Psoas muscle (tissue), 8 donors: ENCODE measurements around the gene MBD4. TPM values are rescaled to one million over a fixed set of nuclear protein-coding genes. Genes with fewer than 3 reads are reported as not detected.
A peak's percentile ranks its signal among the peaks of the same experiment; 100 is the strongest.

ENCODE experiments used
- ATAC-seq, 4 donors: fragments of 200-7000 bp; cut with Tn5 transposase; one replicate each; pipeline ENCODE4 v1.9.1; 2020; ENCODE audit warnings: moderate library complexity in 3 of 4, mild to moderate bottlenecking in 2 of 4
- DNase-seq, 2 donors: peaks; one replicate each; pipeline ENCODE4 v3.0.0-alpha.2; 2020
- H3K27ac ChIP-seq: fragments of 200-600 bp; one replicate; pipeline ENCODE4 v1.8.0; 2022
- H3K27me3 ChIP-seq, 3 donors: fragments of 200-600 bp in 1 of 3; one replicate each; pipeline versions ENCODE4 v1.6.1 to v1.8.0; 2013 to 2022; ENCODE audit warnings: low read length in 2 of 3, mild to moderate bottlenecking in 2 of 3, moderate library complexity in 1 of 3; ENCODE audit not compliant: insufficient read depth in 3 of 3
- H3K36me3 ChIP-seq, 2 donors: fragments of 200-600 bp in 1 of 2; one replicate each; pipeline versions ENCODE4 v1.6.1 to v1.8.0; 2013 to 2022; ENCODE audit warnings: low read depth in 1 of 2, mild to moderate bottlenecking in 1 of 2, moderate library complexity in 1 of 2; ENCODE audit not compliant: insufficient read depth in 1 of 2
- H3K4me1 ChIP-seq: fragments of 200-600 bp; one replicate; pipeline ENCODE4 v1.8.0; 2022
- H3K4me3 ChIP-seq: fragments of 200-600 bp; one replicate; pipeline ENCODE4 v1.8.0; 2022; ENCODE audit warnings: mild to moderate bottlenecking
- H3K9me3 ChIP-seq: fragments of 200-600 bp; one replicate; pipeline ENCODE4 v1.8.0; 2022
- WGBS, 3 donors: extraction: QIAGEN DNeasy Blood & Tissue Kit; methylation state at CpG; one replicate each; pipeline versions ENCODE4 v1.1.6 to v1.1.7; 2013; 5-methylcytosine and 5-hydroxymethylcytosine counted together
- intact Hi-C, 2 donors: fragments of 100-400 bp; cut with DNase I; formaldehyde crosslinking; loops; one replicate each; pipeline versions ENCODE4 v1.11.0 to v1.14.2; 2022
- polyA plus RNA-seq, 3 donors: library from polyadenylated mRNA; stranded (reverse); fragments of 200-250 nt; gene quantifications; one replicate each; pipeline ENCODE4 v1.2.3, GENCODE V29; 2013
- total RNA-seq, 4 donors: library from RNA; stranded (reverse); fragmentation: NEBNext Ultra II Directional in 2 of 4; extraction: Animal tissue kit (Norgen Biotek cat#: 25700) in 2 of 4; gene quantifications; one replicate each; pipeline versions ENCODE4 v1.2.1 to v1.2.4, GENCODE V29; 2021 to 2023
- TF ChIP-seq, protein P1 (sequence below): fragments of 200-600 bp; IDR thresholded peaks from one replicate; pipeline ENCODE4 v1.8.0; 2022; ENCODE audit warnings: antibody characterized with exemption
- donor health status: healthy with polysubstance abuse.
- donor health status: DM: no; HTN: no; CAD: no; lungs with moderate emphysema.
- donor health status: Bipolar disorder and iron deficiency.
- donor health status: healthy.
- donor health status: DM: yes; HTN: yes; CAD: no.
- donor health status: DM: no; HTN: no; CAD: no.
- donor health status: DM: no; HTN: no; CAD: no.
- donor health status: DM: yes; HTN: yes; CAD: no.

The MBD4 gene
- total and polyA plus RNA-seq, 7 donors: 16.0 to 30.4 (median 19.1) TPM

DNA sequence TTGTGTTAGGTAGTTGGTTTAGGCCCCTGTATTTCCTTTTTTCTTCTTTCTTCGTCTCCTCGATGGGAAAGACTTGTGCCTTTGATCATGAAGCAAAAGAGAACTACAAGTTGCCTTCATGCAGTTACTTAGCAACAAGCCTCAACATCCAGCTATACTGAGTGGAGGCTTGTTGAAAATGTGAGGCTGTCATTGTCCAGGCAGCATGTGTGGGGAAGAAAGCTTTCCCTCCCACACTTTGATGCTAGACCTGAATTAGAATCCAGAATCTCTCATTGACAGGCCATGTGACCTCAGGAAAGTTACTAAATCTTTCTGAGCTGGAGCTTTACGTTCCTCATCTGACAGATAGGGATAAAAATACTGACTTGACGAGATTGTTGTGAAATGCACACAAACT, 24.0 kb upstream of the MBD4 start:
- DNase-seq: no peak
- no peaks in the 10 kb centered on the region for H3K27me3 ChIP-seq
- no peak overlapping the region for H3K4me3 ChIP-seq
- ATAC-seq: no peak
- no peak overlapping the region for H3K27ac ChIP-seq
- intact Hi-C loops: no loop called here
- H3K36me3 ChIP-seq: no peaks in the 10 kb centered on the region
- TF ChIP-seq, protein P1, sequence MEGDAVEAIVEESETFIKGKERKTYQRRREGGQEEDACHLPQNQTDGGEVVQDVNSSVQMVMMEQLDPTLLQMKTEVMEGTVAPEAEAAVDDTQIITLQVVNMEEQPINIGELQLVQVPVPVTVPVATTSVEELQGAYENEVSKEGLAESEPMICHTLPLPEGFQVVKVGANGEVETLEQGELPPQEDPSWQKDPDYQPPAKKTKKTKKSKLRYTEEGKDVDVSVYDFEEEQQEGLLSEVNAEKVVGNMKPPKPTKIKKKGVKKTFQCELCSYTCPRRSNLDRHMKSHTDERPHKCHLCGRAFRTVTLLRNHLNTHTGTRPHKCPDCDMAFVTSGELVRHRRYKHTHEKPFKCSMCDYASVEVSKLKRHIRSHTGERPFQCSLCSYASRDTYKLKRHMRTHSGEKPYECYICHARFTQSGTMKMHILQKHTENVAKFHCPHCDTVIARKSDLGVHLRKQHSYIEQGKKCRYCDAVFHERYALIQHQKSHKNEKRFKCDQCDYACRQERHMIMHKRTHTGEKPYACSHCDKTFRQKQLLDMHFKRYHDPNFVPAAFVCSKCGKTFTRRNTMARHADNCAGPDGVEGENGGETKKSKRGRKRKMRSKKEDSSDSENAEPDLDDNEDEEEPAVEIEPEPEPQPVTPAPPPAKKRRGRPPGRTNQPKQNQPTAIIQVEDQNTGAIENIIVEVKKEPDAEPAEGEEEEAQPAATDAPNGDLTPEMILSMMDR: no peak
- no peaks in the 10 kb centered on the region for H3K9me3 ChIP-seq
- WGBS, 3 donors: 84 to 93% (median 85%) methylated on average over 4 of the region's 4 CpGs
- H3K4me1 ChIP-seq: no peaks in the 10 kb centered on the region

DNA sequence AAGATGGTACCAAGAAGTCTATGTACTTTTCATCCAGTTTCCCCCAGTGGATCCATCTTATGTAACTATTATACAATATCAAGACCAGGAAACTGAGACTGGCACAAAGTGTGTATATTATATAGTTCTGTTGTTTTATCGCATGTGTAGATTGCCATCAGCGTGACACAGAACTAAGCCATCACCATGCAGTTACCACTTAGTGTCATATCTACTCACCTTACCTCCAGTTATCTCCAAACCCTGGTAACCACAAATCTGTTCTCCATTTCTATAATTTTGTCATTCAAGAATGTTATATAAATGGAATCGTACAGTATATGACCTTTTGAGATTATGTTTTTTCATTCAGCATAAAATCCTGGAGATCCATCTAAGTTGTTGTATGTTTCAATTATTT, 23.3 kb upstream of the MBD4 start:
- TF ChIP-seq, protein P1: no peak
- H3K27ac ChIP-seq: no peak overlapping the region
- intact Hi-C loops: no loop called here
- H3K27me3 ChIP-seq: no peaks in the 10 kb centered on the region
- no peaks in the 10 kb centered on the region for H3K36me3 ChIP-seq
- H3K9me3 ChIP-seq: no peaks in the 10 kb centered on the region
- whole genome bisulfite sequencing, 3 donors: 94 to 98% (median 96%) methylated on average over 3 of the region's 3 CpGs
- no peak for DNase-seq
- no peak overlapping the region for H3K4me3 ChIP-seq
- ATAC-seq: no peak
- H3K4me1 ChIP-seq: no peaks in the 10 kb centered on the region

DNA sequence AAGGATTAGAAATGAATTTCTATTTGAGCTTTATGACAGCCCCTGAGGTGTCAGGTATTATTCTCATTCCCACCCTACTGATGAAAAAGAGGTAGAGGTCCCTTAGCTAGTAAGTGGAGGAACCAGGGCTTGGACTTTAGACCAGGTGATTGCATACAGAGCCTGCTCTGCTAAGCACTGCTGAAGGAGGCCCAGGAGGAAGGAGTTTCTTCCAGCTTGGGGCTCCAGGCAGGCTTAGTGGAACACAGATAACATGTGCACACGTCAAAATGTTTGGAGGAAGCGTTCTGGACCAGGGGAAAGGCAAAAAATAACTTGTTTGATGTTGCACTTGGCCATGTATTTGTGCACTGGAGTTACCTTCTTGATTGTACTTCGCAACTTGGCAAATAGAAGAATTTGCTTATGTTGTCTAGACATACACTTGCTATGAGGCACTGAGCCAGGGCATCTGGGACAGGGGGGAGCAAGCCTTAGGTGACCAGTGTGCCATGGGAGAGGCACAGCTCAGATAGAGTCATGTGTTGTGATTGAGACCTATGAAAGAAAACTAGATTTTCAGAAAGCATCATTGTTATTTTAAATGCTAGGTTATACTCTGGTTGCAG, 22.7 kb upstream of the MBD4 start:
- no peaks in the 10 kb centered on the region for H3K36me3 ChIP-seq
- intact Hi-C loops: no loop called here
- ATAC-seq: no peak

DNA sequence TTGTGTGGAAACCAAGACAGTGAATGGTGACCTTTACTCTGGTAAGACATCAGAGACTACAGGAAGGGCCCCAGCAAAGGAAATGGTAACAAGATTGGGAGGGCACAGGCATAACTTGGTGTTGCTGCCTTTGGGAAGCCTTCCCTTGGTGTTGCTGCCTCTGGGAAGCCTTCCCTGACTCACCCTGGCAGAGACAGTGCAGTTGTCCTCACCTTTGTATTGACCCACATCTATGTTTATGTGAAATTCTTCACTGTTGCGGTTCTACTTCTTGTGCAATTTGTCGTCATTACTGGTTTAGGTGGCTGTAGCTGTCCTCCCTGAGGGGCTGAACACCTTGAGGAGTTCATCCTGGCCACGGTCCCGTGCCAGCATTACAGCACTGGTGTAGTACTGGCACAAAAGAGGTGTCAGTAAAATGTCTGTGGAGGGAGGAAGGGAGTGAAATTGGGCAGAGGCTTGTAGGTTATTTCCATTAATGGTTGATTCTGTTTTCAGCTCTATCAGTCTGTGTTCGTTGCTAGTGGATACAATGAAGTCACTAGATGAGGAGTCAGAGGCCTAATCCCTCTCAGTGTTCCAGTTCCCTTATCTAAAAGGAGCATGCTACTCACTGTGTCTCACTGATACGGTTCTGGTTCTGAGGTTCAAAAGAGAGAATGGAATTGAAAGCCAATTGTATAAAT, 21.9 kb upstream of the MBD4 start:
- ATAC-seq (peak in 1 of 4 donors; percentile 20), DNase-seq (no peak)
- H3K9me3 ChIP-seq: no peaks in the 10 kb centered on the region
- H3K4me3 ChIP-seq: no peak overlapping the region
- TF ChIP-seq, protein P1: no peak
- WGBS, 3 donors: 88 to 91% (median 89%) methylated on average over 6 of the region's 6 CpGs
- no peak overlapping the region for H3K27ac ChIP-seq
- no peaks in the 10 kb centered on the region for H3K27me3 ChIP-seq
- H3K4me1 ChIP-seq: no peaks in the 10 kb centered on the region
- H3K36me3 ChIP-seq: no peaks in the 10 kb centered on the region
- intact Hi-C loops: no loop called here

More for the DNA sequence above, 22.7 kb upstream of the MBD4 start:
- WGBS, 3 donors: 85 to 93% (median 91%) methylated on average over 3 of the region's 3 CpGs
- TF ChIP-seq, protein P1: no peak
- Histone ChIP-seq H3K4me3 (no peak overlapping the region), H3K27me3 (no peaks in the 10 kb centered on the region), H3K4me1 (no peaks in the 10 kb centered on the region), H3K27ac (no peak overlapping the region), H3K9me3 (no peaks in the 10 kb centered on the region)
- no peak for DNase-seq
